ENCODE results near the gene WHAMM. TPM values are rescaled to one million over a fixed set of nuclear protein-coding genes. Genes with fewer than 3 reads are reported as not detected.

The WHAMM gene
- total and polyA plus RNA-seq, 2 experiments from 2014 or later: 3.0 to 3.6 TPM

DNA sequence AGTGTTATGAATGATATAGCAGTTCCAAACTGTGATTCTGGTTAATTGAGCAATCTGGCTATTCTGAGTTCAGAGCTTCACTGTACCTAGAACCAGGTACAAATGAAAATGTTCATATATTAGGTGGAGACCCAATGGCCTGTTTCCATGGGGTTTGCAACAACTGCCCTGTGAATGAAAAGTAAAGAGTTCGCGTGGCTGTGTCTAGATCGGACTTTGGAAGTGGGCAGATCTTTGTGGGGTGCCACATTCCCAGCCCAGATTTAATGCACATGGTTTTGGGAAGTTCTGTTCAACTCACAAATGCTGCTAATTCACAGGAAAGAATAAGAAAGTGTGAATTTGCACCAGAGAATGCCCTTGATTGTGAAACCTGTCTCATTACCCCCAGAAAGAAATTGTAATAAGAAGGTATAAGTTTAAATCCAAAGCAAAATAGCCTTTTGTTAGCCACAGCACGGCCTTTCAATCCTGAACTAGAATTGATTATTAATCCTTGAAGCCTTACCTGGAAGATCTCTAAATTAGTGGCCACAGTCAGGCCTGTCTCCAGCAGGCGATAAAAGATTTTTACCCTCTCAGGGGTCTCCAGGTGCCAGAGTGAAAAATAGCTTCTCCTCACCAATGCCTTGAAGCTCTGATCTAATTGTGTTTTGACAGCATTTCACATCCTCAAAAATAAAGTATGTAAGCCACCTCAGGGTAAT lies 22.6 kb downstream of the WHAMM start:
- no peak for TF ChIP-seq EZH2 (IDR thresholded peaks at IDR 0.05; ENCODE audit: insufficient read depth, poor library complexity, severe bottlenecking)
- peak overlapping the region; percentile 75 for H3K4me2 ChIP-seq (ENCODE audit: unreplicated experiment)
- no peak overlapping the region for H2AFZ ChIP-seq
- in situ Hi-C loops (cut with MboI): no loop called here
- peaks cover 68% of the 10 kb centered on the region for H3K36me3 ChIP-seq (ENCODE audit: low read depth)
- H3F3A ChIP-seq (ENCODE audit: insufficient read depth): peaks cover 56% of the 10 kb centered on the region
- peaks cover 24% of the 10 kb centered on the region for H3K4me1 ChIP-seq (ENCODE audit: insufficient read depth)
- H3K9me3 ChIP-seq (ENCODE audit: low read depth): no peaks in the 10 kb centered on the region
- peak overlapping the region; percentile 74 for H3K27ac ChIP-seq
- no peaks in the 10 kb centered on the region for H3K9me2 ChIP-seq (ENCODE audit: insufficient read depth)
- H3K9ac ChIP-seq: peak overlapping the region; percentile 29; the same call in 1 of the 2 replicates
- no peak for DNase-seq
- no peak overlapping the region for H3K4me3 ChIP-seq
- 93 to 95% methylated on average over 5 of the region's 5 CpGs for WGBS, 2 experiments (ENCODE audit: low coverage in 1 of 2, low lambda C conversion rate in 2 of 2, missing lambda C conversion rate in 2 of 2)
- H3K27me3 ChIP-seq (replicated peaks; ENCODE audit: insufficient read depth): no peaks in the 10 kb centered on the region
- peaks cover 28% of the 10 kb centered on the region for H3K79me2 ChIP-seq (ENCODE audit: insufficient read depth)
- H4K20me1 ChIP-seq (ENCODE audit: insufficient read depth): no peaks in the 10 kb centered on the region

DNA sequence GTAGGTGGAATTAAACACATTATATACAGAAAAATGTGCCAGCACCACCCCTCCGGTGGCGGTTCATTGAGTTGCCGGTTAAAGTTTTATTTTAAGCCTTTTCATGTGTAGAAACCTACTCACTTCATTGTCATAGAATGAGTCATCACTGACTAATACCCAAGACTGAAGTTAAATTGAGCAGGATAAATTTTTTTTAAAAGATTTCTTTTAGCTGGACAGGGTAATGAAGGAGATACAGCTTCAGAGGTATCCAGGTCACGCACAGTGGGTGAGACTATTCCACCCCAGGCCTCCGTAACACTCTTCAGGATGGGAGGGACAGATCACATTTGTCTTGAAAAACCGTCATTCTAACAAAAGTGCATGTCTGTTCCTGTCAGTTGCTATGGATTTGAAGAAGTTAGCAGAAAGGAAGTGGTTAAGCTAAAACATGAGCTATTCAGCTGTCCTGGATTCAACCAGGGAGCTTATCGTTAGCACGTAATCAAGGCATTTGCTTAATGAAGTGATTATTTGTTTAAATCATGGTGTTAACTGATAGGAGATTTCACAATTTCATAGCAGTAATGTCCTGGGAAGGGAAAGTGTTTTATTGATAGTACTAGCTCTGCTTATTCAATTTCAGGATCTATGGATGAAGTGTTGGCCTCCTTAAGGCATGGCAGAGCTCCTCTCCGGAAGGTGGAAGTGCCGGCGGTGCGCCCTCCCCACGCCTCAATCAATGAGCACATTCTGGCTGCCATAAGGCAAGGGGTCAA lies 23.4 kb downstream of the WHAMM start:
- no peaks in the 10 kb centered on the region for H3K27me3 ChIP-seq (replicated peaks; ENCODE audit: insufficient read depth)
- no peaks in the 10 kb centered on the region for H3K9me2 ChIP-seq (ENCODE audit: insufficient read depth)
- H2AFZ ChIP-seq: 0 out of 2 replicates have a peak overlapping the region, but pooled peaks have one; percentile 9
- WGBS, 2 experiments (ENCODE audit: low coverage in 1 of 2, low lambda C conversion rate in 2 of 2, missing lambda C conversion rate in 2 of 2): 35 to 36% methylated on average over 13 of the region's 13 CpGs
- no peaks in the 10 kb centered on the region for H3K9me3 ChIP-seq (ENCODE audit: low read depth)
- H3F3A ChIP-seq (ENCODE audit: insufficient read depth): peaks cover 51% of the 10 kb centered on the region
- peak overlapping the region; percentile 46 for H3K9ac ChIP-seq
- in situ Hi-C loops (cut with MboI): no loop called here
- peaks cover 28% of the 10 kb centered on the region for H3K79me2 ChIP-seq (ENCODE audit: insufficient read depth)
- peak overlapping the region; percentile 37 for H3K4me3 ChIP-seq
- TF ChIP-seq EZH2phosphoT487 (IDR thresholded peaks at IDR 0.05; ENCODE audit: insufficient read depth, low read depth) (no peak), EZH2 (IDR thresholded peaks at IDR 0.05; ENCODE audit: insufficient read depth, poor library complexity, severe bottlenecking) (no peak)
- peaks cover 68% of the 10 kb centered on the region for H3K36me3 ChIP-seq (ENCODE audit: low read depth)
- H3K27ac ChIP-seq: peak overlapping the region; percentile 74
- H4K20me1 ChIP-seq (ENCODE audit: insufficient read depth): no peaks in the 10 kb centered on the region
- peak; percentile 95 for DNase-seq
- H3K4me2 ChIP-seq (ENCODE audit: unreplicated experiment): peak overlapping the region; percentile 75
- peaks cover 24% of the 10 kb centered on the region for H3K4me1 ChIP-seq (ENCODE audit: insufficient read depth)

- Histone ChIP-seq H3K4me2 (ENCODE audit: unreplicated experiment) (peak overlapping the region; percentile 75), H3K9ac (peak overlapping the region; percentile 46), H3K4me3 (peak overlapping the region; percentile 37), H3K27ac (peak overlapping the region; percentile 74), H3K9me3 (ENCODE audit: low read depth) (no peaks in the 10 kb centered on the region), H3F3A (ENCODE audit: insufficient read depth) (peaks cover 45% of the 10 kb centered on the region), H3K36me3 (ENCODE audit: low read depth) (peaks cover 64% of the 10 kb centered on the region), H2AFZ (no peak overlapping the region), H3K4me1 (ENCODE audit: insufficient read depth) (peaks cover 19% of the 10 kb centered on the region), H4K20me1 (ENCODE audit: insufficient read depth) (no peaks in the 10 kb centered on the region), H3K27me3 (replicated peaks; ENCODE audit: insufficient read depth) (no peaks in the 10 kb centered on the region), H3K9me2 (ENCODE audit: insufficient read depth) (no peaks in the 10 kb centered on the region), H3K79me2 (ENCODE audit: insufficient read depth) (peaks cover 28% of the 10 kb centered on the region)
- no peak for DNase-seq
- in situ Hi-C loops (cut with MboI): no loop called here
- TF ChIP-seq EZH2 (IDR thresholded peaks at IDR 0.05; ENCODE audit: insufficient read depth, poor library complexity, severe bottlenecking) (no peak), EZH2phosphoT487 (IDR thresholded peaks at IDR 0.05; ENCODE audit: insufficient read depth, low read depth) (no peak)
- WGBS, 2 experiments (ENCODE audit: low coverage in 1 of 2, low lambda C conversion rate in 2 of 2, missing lambda C conversion rate in 2 of 2): 78 to 80% methylated on average over 4 of the region's 4 CpGs
These were observed 23.9 kb downstream of the WHAMM start for GRCh38 chr15:82833362-82833682.

- H3K9me3 ChIP-seq (ENCODE audit: low read depth): no peaks in the 10 kb centered on the region
- in situ Hi-C loops (cut with MboI): no loop called here
- no peaks in the 10 kb centered on the region for H4K20me1 ChIP-seq (ENCODE audit: insufficient read depth)
- no peak for DNase-seq
- 96 to 100% methylated on average over 5 to 7 of the region's 7 CpGs for WGBS, 2 experiments (ENCODE audit: low coverage in 1 of 2, low lambda C conversion rate in 2 of 2, missing lambda C conversion rate in 2 of 2)
- peaks cover 19% of the 10 kb centered on the region for H3K4me1 ChIP-seq (ENCODE audit: insufficient read depth)
- peaks cover 28% of the 10 kb centered on the region for H3K79me2 ChIP-seq (ENCODE audit: insufficient read depth)
- H3K27me3 ChIP-seq (replicated peaks; ENCODE audit: insufficient read depth): no peaks in the 10 kb centered on the region
- TF ChIP-seq EZH2 (IDR thresholded peaks at IDR 0.05; ENCODE audit: insufficient read depth, poor library complexity, severe bottlenecking) (no peak), EZH2phosphoT487 (IDR thresholded peaks at IDR 0.05; ENCODE audit: insufficient read depth, low read depth) (no peak)
- no peak overlapping the region for H3K4me3 ChIP-seq
- peaks cover 39% of the 10 kb centered on the region for H3F3A ChIP-seq (ENCODE audit: insufficient read depth)
- H3K27ac ChIP-seq: no peak overlapping the region
- peaks cover 46% of the 10 kb centered on the region for H3K36me3 ChIP-seq (ENCODE audit: low read depth)
- no peak overlapping the region for H2AFZ ChIP-seq
- no peak overlapping the region for H3K4me2 ChIP-seq (ENCODE audit: unreplicated experiment)
- no peaks in the 10 kb centered on the region for H3K9me2 ChIP-seq (ENCODE audit: insufficient read depth)
- no peak overlapping the region for H3K9ac ChIP-seq
These were observed 26.0 kb downstream of the WHAMM start for GRCh38 chr15:82835391-82835917.
